CD4-positive, alpha-beta T cell (primary cell): ENCODE data around the gene SLC24A3. TPM values are rescaled to one million over a fixed set of nuclear protein-coding genes. Genes with fewer than 3 reads are reported as not detected.

Source experiments
- ATAC-seq: fragments of 200-7000 bp; cut with Tn5 transposase; one replicate; pipeline ENCODE4 v1.10.0; 2022; ENCODE audit warnings: mild to moderate bottlenecking; ENCODE audit not compliant: poor library complexity
- CTCF ChIA-PET: fragments of 350-600 bp; sonication (Branson Sonifier 250); formaldehyde crosslinking; loops from one replicate; lab custom pipeline; 2021; ENCODE audit warnings: antibody characterized with exemption, inconsistent platforms; lab: Charles Lee
- POLR2A ChIA-PET: fragments of 350-600 bp; sonication (Branson Sonifier 250); formaldehyde crosslinking; loops from one replicate; lab custom pipeline; 2021; ENCODE audit warnings: antibody characterized with exemption, inconsistent platforms; lab: Charles Lee
- DNase-seq, 14 experiments: peaks; one replicate each; pipeline ENCODE4 v3.0.0-alpha.2; 2013 to 2020; ENCODE audit warnings: mixed read lengths in 2 of 14
- H3K27ac ChIP-seq, 2 donors: one replicate each; pipeline versions ENCODE4 v1.5.1 to v1.7.0; 2013; ENCODE audit warnings: low read length in 2 of 2, low read depth in 1 of 2, mild to moderate bottlenecking in 1 of 2
- H3K27me3 ChIP-seq, 2 experiments: 1 replicate in 1 of 2; 2 replicates in 1 of 2; pipeline versions ENCODE4 v1.6.1 to v1.7.0; 2013; ENCODE audit warnings: low read length in 2 of 2, control low read depth in 1 of 2, mild to moderate bottlenecking in 1 of 2, moderate library complexity in 1 of 2; ENCODE audit not compliant: insufficient read depth in 2 of 2, control insufficient read depth in 1 of 2
- H3K36me3 ChIP-seq: one replicate; pipeline ENCODE4 v1.6.1; 2013; ENCODE audit warnings: low read length, control low read depth; ENCODE audit not compliant: insufficient read depth
- H3K4me1 ChIP-seq: one replicate; pipeline ENCODE4 v1.6.1; 2013; ENCODE audit warnings: low read length, control low read depth; ENCODE audit not compliant: insufficient read depth
- H3K4me3 ChIP-seq: one replicate; pipeline ENCODE4 v1.5.1; 2013; ENCODE audit warnings: mild to moderate bottlenecking, low read length, moderate library complexity
- H3K9me3 ChIP-seq, 2 experiments: 1 replicate in 1 of 2; 2 replicates in 1 of 2; pipeline versions ENCODE4 v1.6.1 to v1.7.0; 2013; ENCODE audit warnings: low read length in 2 of 2, mild to moderate bottlenecking in 2 of 2, control low read depth in 1 of 2, moderate library complexity in 1 of 2; ENCODE audit not compliant: control insufficient read depth in 1 of 2, insufficient read depth in 1 of 2
- H3K27ac Mint-ChIP-seq: one replicate; pipeline ENCODE4 v1.8.0; 2020; ENCODE audit warnings: mixed read lengths
- H3K27me3 Mint-ChIP-seq: one replicate; pipeline ENCODE4 v1.8.0; 2021; ENCODE audit warnings: mixed read lengths
- H3K36me3 Mint-ChIP-seq: one replicate; pipeline ENCODE4 v1.8.0; 2021; ENCODE audit warnings: low read depth, mixed read lengths
- H3K4me1 Mint-ChIP-seq: one replicate; pipeline ENCODE4 v1.8.0; 2021; ENCODE audit warnings: low read depth, mixed read lengths
- H3K4me3 Mint-ChIP-seq: one replicate; pipeline ENCODE4 v1.8.0; 2020; ENCODE audit warnings: mild to moderate bottlenecking, mixed read lengths
- H3K9me3 Mint-ChIP-seq: one replicate; pipeline ENCODE4 v1.8.0; 2020; ENCODE audit warnings: mixed read lengths
- intact Hi-C, 2 experiments: fragments of 100-400 bp; cut with DNase I in 1 of 2; cut with micrococcal nuclease in 1 of 2; formaldehyde crosslinking; loops; one replicate each; pipeline versions ENCODE4 v1.15.1 to v1.9.0; 2023 to 2025; cut with DNase I, micrococcal nuclease
- total RNA-seq, 174 experiments: library from RNA in 2 of 174; stranded (reverse) in 2 of 174; gene quantifications; one replicate each; pipeline ENCODE4 v1.2.3 and lab custom pipeline; 2021 to 2026
- TF ChIP-seq, protein P1 (sequence below): fragments of 200-600 bp; IDR thresholded peaks from one replicate; pipeline ENCODE4 v1.8.0; 2022; ENCODE audit warnings: antibody characterized with exemption, mild to moderate bottlenecking

The SLC24A3 gene
- total RNA-seq, 2 experiments from 2014 or later, result not detected

DNA sequence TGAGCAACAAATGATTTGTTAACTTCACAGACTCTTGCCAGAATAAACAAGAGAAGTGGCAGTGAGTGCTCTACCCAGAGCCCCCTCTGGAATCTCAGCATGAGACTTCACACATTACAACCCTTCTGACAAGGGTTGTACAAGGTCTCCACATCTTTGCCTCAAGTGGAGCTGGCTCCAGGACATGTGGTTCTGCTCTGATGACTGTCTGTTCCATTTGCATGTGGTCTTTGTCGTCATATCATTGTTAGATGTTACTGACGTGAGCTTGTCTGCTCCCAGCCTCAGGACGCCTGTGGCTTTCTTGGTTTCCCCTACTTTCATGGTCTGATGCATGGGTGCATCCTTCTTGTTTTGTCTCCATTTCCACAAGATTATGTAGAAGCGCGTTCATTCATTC lies 115.0 kb downstream of the SLC24A3 start:
- no peaks in the 10 kb centered on the region for H3K36me3 Mint-ChIP-seq
- no peak overlapping the region for H3K4me3 Mint-ChIP-seq
- H3K27ac Mint-ChIP-seq, result no peak overlapping the region
- H3K9me3 ChIP-seq, result peaks cover 0 to 9% of the 10 kb centered on the region in 2 experiments
- no peaks in the 10 kb centered on the region for H3K27me3 ChIP-seq
- ATAC-seq, result no peak
- TF ChIP-seq, protein P1, sequence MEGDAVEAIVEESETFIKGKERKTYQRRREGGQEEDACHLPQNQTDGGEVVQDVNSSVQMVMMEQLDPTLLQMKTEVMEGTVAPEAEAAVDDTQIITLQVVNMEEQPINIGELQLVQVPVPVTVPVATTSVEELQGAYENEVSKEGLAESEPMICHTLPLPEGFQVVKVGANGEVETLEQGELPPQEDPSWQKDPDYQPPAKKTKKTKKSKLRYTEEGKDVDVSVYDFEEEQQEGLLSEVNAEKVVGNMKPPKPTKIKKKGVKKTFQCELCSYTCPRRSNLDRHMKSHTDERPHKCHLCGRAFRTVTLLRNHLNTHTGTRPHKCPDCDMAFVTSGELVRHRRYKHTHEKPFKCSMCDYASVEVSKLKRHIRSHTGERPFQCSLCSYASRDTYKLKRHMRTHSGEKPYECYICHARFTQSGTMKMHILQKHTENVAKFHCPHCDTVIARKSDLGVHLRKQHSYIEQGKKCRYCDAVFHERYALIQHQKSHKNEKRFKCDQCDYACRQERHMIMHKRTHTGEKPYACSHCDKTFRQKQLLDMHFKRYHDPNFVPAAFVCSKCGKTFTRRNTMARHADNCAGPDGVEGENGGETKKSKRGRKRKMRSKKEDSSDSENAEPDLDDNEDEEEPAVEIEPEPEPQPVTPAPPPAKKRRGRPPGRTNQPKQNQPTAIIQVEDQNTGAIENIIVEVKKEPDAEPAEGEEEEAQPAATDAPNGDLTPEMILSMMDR, result no peak
- POLR2A ChIA-PET, result no interaction called here
- H3K4me3 ChIP-seq, result no peak overlapping the region
- no peaks in the 10 kb centered on the region for H3K9me3 Mint-ChIP-seq
- no peaks in the 10 kb centered on the region for H3K36me3 ChIP-seq
- H3K4me1 Mint-ChIP-seq, result no peaks in the 10 kb centered on the region
- no peak overlapping the region for H3K27ac ChIP-seq
- CTCF ChIA-PET, result no interaction called here
- no peak for DNase-seq
- no peaks in the 10 kb centered on the region for H3K4me1 ChIP-seq
- H3K27me3 Mint-ChIP-seq, result no peaks in the 10 kb centered on the region
- intact Hi-C loops, result no loop called here

DNA sequence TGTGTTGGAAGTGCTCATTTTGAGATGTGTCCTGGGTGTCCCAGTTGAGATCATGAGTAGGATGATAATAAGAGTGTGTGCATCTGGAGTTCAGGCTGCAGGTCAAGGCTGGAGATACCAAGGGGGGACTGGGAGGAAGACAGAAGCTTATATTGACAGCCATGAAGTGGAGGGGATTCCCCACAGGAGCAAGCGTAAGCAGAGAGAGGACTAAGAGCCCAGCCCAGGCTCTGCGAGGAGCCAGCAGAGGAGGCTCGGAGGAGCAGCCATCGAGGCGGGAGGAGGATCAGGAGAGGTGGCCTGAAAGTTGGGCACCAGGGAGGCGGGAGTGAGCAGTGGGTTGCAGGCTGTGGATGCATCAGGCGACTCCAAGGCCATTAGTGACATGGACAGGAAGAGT lies 116.2 kb downstream of the SLC24A3 start:
- no peak overlapping the region for H3K27ac Mint-ChIP-seq
- ATAC-seq (no peak), DNase-seq (no peak)
- ChIA-PET POLR2A (no interaction called here), CTCF (no interaction called here)
- no peak overlapping the region for H3K4me3 Mint-ChIP-seq
- peaks cover 0 to 9% of the 10 kb centered on the region in 2 experiments for H3K9me3 ChIP-seq
- no peaks in the 10 kb centered on the region for H3K36me3 Mint-ChIP-seq
- TF ChIP-seq, protein P1, result no peak
- intact Hi-C loops, result no loop called here
- no peaks in the 10 kb centered on the region for H3K36me3 ChIP-seq
- no peaks in the 10 kb centered on the region for H3K4me1 Mint-ChIP-seq
- no peaks in the 10 kb centered on the region for H3K4me1 ChIP-seq
- no peak overlapping the region for H3K4me3 ChIP-seq
- no peak overlapping the region for H3K27ac ChIP-seq
- H3K27me3 Mint-ChIP-seq, result no peaks in the 10 kb centered on the region
- H3K9me3 Mint-ChIP-seq, result no peaks in the 10 kb centered on the region
- H3K27me3 ChIP-seq, result no peaks in the 10 kb centered on the region

- Mint-ChIP-seq H3K9me3 (no peaks in the 10 kb centered on the region), H3K36me3 (no peaks in the 10 kb centered on the region), H3K27ac (no peak overlapping the region), H3K4me3 (no peak overlapping the region), H3K4me1 (no peaks in the 10 kb centered on the region), H3K27me3 (no peaks in the 10 kb centered on the region)
- ATAC-seq (no peak), DNase-seq (no peak)
- ChIA-PET POLR2A (no interaction called here), CTCF (no interaction called here)
- intact Hi-C loops, result no loop called here
- Histone ChIP-seq H3K36me3 (no peaks in the 10 kb centered on the region), H3K4me1 (no peaks in the 10 kb centered on the region), H3K27me3 (no peaks in the 10 kb centered on the region), H3K27ac (no peak overlapping the region), H3K9me3 (peaks cover 0 to 9% of the 10 kb centered on the region in 2 experiments), H3K4me3 (no peak overlapping the region)
- TF ChIP-seq, protein P1, result no peak
Observed at GRCh38 chr20:19330038-19330437, 117.6 kb downstream of the SLC24A3 start.
